SU-DHL-6 (cell line): ENCODE data around the gene TCF12.

Experiments
- CTCF ChIP-seq: fragments of 200-600 bp; sonication (generic); IDR thresholded peaks from one replicate; pipeline ENCODE4 v1.5.1; 2017; ENCODE audit warnings: antibody characterized with exemption, mild to moderate bottlenecking, low read length, moderate library complexity; ENCODE audit not compliant: insufficient read depth, poor library complexity, severe bottlenecking
- EZH2phosphoT487 ChIP-seq: fragments of 200-600 bp; sonication (generic), shearing (Covaris generic); conservative IDR thresholded peaks from 2 replicates; pipeline ENCODE4 v1.6.1; 2018; ENCODE audit warnings: mild to moderate bottlenecking, antibody characterized with exemption, low read length, moderate library complexity, mixed read lengths

- no peak for TF ChIP-seq CTCF
- TF ChIP-seq EZH2phosphoT487, result no peak
Measured at GRCh38 chr15:56971571-56971970, 53.1 kb downstream of the TCF12 start.
